Measurements from ENCODE around the gene COL12A1. TPM values are rescaled to one million over a fixed set of nuclear protein-coding genes. Genes with fewer than 3 reads are reported as not detected.

COL12A1 gene
- total and polyA plus RNA-seq, 5 donors from 2014 or later, result 0.37 TPM; not detected in 4

GRCh38 chr6:75235271-75235670 lies 29.4 kb upstream of the COL12A1 start:
- Mint-ChIP-seq H3K4me1 (peaks cover 10 to 17% (median 10%) of the 10 kb centered on the region in 4 donors), H3K4me3 (no peak overlapping the region), H3K27ac (no peak overlapping the region), H3K36me3 (peaks cover 19% of the 10 kb centered on the region), H3K27me3 (no peaks in the 10 kb centered on the region), H3K9me3 (no peaks in the 10 kb centered on the region)
- Histone ChIP-seq H3K4me3 (ENCODE audit: low read depth, low read length) (no peak overlapping the region), H3K4me1 (ENCODE audit: control insufficient read depth, insufficient read depth, low read length, poor library complexity, severe bottlenecking) (no peaks in the 10 kb centered on the region), H3K9me3 (ENCODE audit: control insufficient read depth in 2 of 2, low read length in 2 of 2) (no peaks in the 10 kb centered on the region), H3K27me3 (ENCODE audit: control insufficient read depth, insufficient read depth, low read length) (no peaks in the 10 kb centered on the region), H3K27ac (ENCODE audit: insufficient read depth, low read length, poor library complexity, severe bottlenecking) (no peak overlapping the region), H3K36me3 (ENCODE audit: control insufficient read depth, insufficient read depth, low read length) (peaks cover 31% of the 10 kb centered on the region)
- ATAC-seq (ENCODE audit: low read depth in 2 of 2), result no peak
- no peak for DNase-seq

DNA sequence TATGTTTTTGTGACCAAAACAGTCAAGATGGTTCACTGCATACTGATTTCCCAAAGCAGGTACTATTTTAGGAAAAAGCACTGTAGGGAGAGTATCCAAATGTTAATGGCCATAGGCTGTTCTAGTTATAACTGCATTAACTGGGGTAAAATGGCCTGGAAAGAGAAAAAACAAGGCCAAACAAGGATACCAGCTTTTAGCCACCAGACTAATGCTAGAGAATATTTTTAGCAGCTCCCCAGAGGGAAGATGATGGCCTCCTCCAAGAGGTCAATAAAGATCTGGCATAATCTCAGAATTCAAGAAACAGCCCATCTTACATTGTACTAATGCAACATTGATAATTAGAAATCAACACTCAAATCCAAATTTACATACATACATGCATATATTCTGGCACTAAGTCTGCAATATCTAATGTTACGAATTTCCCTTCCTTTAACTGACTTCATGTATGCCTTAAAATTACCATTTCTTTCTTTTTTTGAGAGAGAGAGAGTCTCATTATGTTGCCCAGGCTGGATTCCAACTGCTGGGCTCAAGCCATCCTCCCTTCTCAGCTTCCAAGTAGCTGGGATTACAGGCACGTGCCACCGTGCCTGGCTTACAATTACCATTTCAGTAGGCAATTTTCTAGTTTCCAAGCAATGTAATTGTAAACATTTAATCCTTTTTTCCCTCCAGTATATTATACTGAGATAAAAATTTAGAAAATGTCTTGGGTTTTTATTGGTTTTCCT lies 28.4 kb upstream of the COL12A1 start:
- no peak overlapping the region for H3K27ac Mint-ChIP-seq
- no peak overlapping the region for H3K4me3 ChIP-seq (ENCODE audit: low read depth, low read length)

DNA sequence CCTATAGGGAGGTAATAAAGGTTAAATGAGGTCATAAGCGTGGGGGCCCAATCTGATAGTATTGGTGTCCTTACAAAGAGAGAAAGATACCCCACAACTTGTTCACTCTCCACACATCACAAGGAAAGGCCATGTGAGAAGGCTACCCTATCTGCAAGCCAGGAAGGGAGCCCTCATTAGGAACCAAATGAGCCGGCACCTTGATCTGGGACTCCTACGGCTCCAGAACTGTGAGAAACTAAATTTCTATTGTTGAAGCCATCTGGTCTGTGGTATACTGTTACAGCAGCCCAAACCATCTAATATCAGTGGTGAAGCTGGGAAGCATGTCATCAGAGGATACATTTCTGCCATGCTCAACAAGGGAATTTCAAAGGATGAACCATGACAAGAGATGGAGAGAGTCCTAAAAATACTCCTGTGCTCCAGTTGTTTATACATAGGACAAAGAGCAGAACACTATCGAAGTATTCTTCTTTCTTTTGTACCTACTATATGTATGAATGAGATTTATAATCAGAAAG lies 27.3 kb upstream of the COL12A1 start:
- DNase-seq, result no peak
- Mint-ChIP-seq H3K4me3 (no peak overlapping the region), H3K27ac (no peak overlapping the region), H3K27me3 (no peaks in the 10 kb centered on the region), H3K9me3 (no peaks in the 10 kb centered on the region), H3K36me3 (peaks cover 4% of the 10 kb centered on the region), H3K4me1 (peaks cover 0 to 5% (median 1%) of the 10 kb centered on the region in 4 donors)
- Histone ChIP-seq H3K27me3 (ENCODE audit: control insufficient read depth, insufficient read depth, low read length) (no peaks in the 10 kb centered on the region), H3K4me3 (ENCODE audit: low read depth, low read length) (no peak overlapping the region), H3K27ac (ENCODE audit: insufficient read depth, low read length, poor library complexity, severe bottlenecking) (no peak overlapping the region), H3K36me3 (ENCODE audit: control insufficient read depth, insufficient read depth, low read length) (peaks cover 15% of the 10 kb centered on the region), H3K4me1 (ENCODE audit: control insufficient read depth, insufficient read depth, low read length, poor library complexity, severe bottlenecking) (no peaks in the 10 kb centered on the region), H3K9me3 (ENCODE audit: control insufficient read depth in 2 of 2, low read length in 2 of 2) (no peaks in the 10 kb centered on the region)
- no peak for ATAC-seq (ENCODE audit: low read depth in 2 of 2)

More for the DNA sequence above, 28.4 kb upstream of the COL12A1 start:
- peaks cover 10% of the 10 kb centered on the region for H3K36me3 Mint-ChIP-seq
- Histone ChIP-seq H3K36me3 (ENCODE audit: control insufficient read depth, insufficient read depth, low read length) (peaks cover 23% of the 10 kb centered on the region), H3K9me3 (ENCODE audit: control insufficient read depth in 2 of 2, low read length in 2 of 2) (no peaks in the 10 kb centered on the region), H3K27me3 (ENCODE audit: control insufficient read depth, insufficient read depth, low read length) (no peaks in the 10 kb centered on the region), H3K4me1 (ENCODE audit: control insufficient read depth, insufficient read depth, low read length, poor library complexity, severe bottlenecking) (no peaks in the 10 kb centered on the region), H3K27ac (ENCODE audit: insufficient read depth, low read length, poor library complexity, severe bottlenecking) (no peak overlapping the region)
- H3K27me3 Mint-ChIP-seq, result no peaks in the 10 kb centered on the region
- H3K4me1 Mint-ChIP-seq, result peaks cover under 1 to 7% (median 3%) of the 10 kb centered on the region in 4 donors
- DNase-seq, result no peak
- H3K9me3 Mint-ChIP-seq, result no peaks in the 10 kb centered on the region
- no peak for ATAC-seq (ENCODE audit: low read depth in 2 of 2)
- H3K4me3 Mint-ChIP-seq, result no peak overlapping the region

GRCh38 chr6:75230484-75231325 lies 24.9 kb upstream of the COL12A1 start:
- Histone ChIP-seq H3K27ac (ENCODE audit: insufficient read depth, low read length, poor library complexity, severe bottlenecking) (no peak overlapping the region), H3K4me1 (ENCODE audit: control insufficient read depth, insufficient read depth, low read length, poor library complexity, severe bottlenecking) (no peaks in the 10 kb centered on the region), H3K4me3 (ENCODE audit: low read depth, low read length) (no peak overlapping the region), H3K27me3 (ENCODE audit: control insufficient read depth, insufficient read depth, low read length) (no peaks in the 10 kb centered on the region), H3K36me3 (ENCODE audit: control insufficient read depth, insufficient read depth, low read length) (no peaks in the 10 kb centered on the region), H3K9me3 (ENCODE audit: control insufficient read depth in 2 of 2, low read length in 2 of 2) (no peaks in the 10 kb centered on the region)
- Mint-ChIP-seq H3K27ac (no peak overlapping the region), H3K36me3 (no peaks in the 10 kb centered on the region), H3K4me3 (no peak overlapping the region), H3K9me3 (no peaks in the 10 kb centered on the region), H3K27me3 (no peaks in the 10 kb centered on the region), H3K4me1 (peaks cover 0 to 2% (median 0%) of the 10 kb centered on the region in 4 donors)
- DNase-seq (no peak), ATAC-seq (ENCODE audit: low read depth in 2 of 2) (no peak)

- ATAC-seq (ENCODE audit: low read depth in 2 of 2), result no peak
Observed at GRCh38 chr6:75224303-75224926, 18.6 kb upstream of the COL12A1 start.

DNA sequence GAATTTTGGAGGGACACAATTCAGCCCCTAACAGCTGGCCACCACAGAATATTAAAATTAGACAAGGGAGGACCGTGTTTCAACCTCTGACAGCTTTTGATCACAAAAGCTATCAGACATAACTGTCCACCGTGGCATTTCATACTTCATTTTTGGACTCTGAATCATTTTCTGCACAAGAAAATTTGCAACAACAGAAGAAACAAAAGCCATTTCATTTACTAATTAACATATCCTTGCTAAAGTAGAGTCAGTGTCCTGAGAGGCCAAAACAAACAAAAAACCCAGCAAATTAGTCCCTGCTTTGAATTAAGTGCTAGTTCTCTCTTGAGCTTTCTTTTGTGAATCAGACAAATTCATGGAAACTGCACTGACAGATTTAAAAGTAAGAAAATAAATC lies 17.6 kb upstream of the COL12A1 start:
- no peaks in the 10 kb centered on the region for H3K9me3 Mint-ChIP-seq
- Histone ChIP-seq H3K36me3 (ENCODE audit: control insufficient read depth, insufficient read depth, low read length) (no peaks in the 10 kb centered on the region), H3K27ac (ENCODE audit: insufficient read depth, low read length, poor library complexity, severe bottlenecking) (no peak overlapping the region), H3K9me3 (ENCODE audit: control insufficient read depth in 2 of 2, low read length in 2 of 2) (no peaks in the 10 kb centered on the region), H3K4me1 (ENCODE audit: control insufficient read depth, insufficient read depth, low read length, poor library complexity, severe bottlenecking) (no peaks in the 10 kb centered on the region), H3K27me3 (ENCODE audit: control insufficient read depth, insufficient read depth, low read length) (peaks cover 17% of the 10 kb centered on the region), H3K4me3 (ENCODE audit: low read depth, low read length) (no peak overlapping the region)
- ATAC-seq (ENCODE audit: low read depth in 2 of 2), result no peak
- H3K27ac Mint-ChIP-seq, result no peak overlapping the region
- no peak overlapping the region for H3K4me3 Mint-ChIP-seq
- DNase-seq, result no peak
- H3K36me3 Mint-ChIP-seq, result no peaks in the 10 kb centered on the region
- peaks cover 27% of the 10 kb centered on the region for H3K27me3 Mint-ChIP-seq
- H3K4me1 Mint-ChIP-seq, result no peaks in the 10 kb centered on the region

More at GRCh38 chr6:75224303-75224926, 18.6 kb upstream of the COL12A1 start:
- Mint-ChIP-seq H3K9me3 (no peaks in the 10 kb centered on the region), H3K4me1 (no peaks in the 10 kb centered on the region), H3K4me3 (no peak overlapping the region), H3K27ac (no peak overlapping the region), H3K27me3 (peaks cover 26% of the 10 kb centered on the region), H3K36me3 (no peaks in the 10 kb centered on the region)
- H3K27ac ChIP-seq (ENCODE audit: insufficient read depth, low read length, poor library complexity, severe bottlenecking), result no peak overlapping the region
- H3K4me1 ChIP-seq (ENCODE audit: control insufficient read depth, insufficient read depth, low read length, poor library complexity, severe bottlenecking), result no peaks in the 10 kb centered on the region
- no peaks in the 10 kb centered on the region for H3K36me3 ChIP-seq (ENCODE audit: control insufficient read depth, insufficient read depth, low read length)
- H3K4me3 ChIP-seq (ENCODE audit: low read depth, low read length), result no peak overlapping the region
- peaks cover 14% of the 10 kb centered on the region for H3K27me3 ChIP-seq (ENCODE audit: control insufficient read depth, insufficient read depth, low read length)
- DNase-seq, result no peak
- no peaks in the 10 kb centered on the region for H3K9me3 ChIP-seq (ENCODE audit: control insufficient read depth in 2 of 2, low read length in 2 of 2)

DNA sequence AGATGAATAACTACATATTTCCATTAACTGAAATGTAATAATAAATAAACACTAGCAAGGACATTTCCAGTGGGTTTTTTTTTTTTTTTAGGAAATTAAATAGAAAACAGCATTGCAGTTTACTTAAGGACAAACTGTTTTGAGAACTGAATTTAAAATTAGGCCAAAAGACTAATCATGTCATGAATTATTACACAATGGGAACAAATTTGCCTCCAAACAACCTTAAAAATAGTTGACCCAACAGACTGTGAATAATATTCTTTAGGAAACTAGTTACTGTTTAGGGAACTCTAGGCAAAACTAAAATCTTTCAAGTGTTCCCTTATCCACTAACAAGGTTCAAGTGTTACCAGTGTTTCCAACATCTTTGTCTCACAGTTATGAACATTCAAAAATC lies 16.4 kb upstream of the COL12A1 start:
- ATAC-seq (ENCODE audit: low read depth in 2 of 2) (no peak), DNase-seq (no peak)
- H3K4me3 ChIP-seq (ENCODE audit: low read depth, low read length), result no peak overlapping the region
- H3K27ac ChIP-seq (ENCODE audit: insufficient read depth, low read length, poor library complexity, severe bottlenecking), result no peak overlapping the region
- no peaks in the 10 kb centered on the region for H3K36me3 ChIP-seq (ENCODE audit: control insufficient read depth, insufficient read depth, low read length)
- peaks cover 21% of the 10 kb centered on the region for H3K27me3 ChIP-seq (ENCODE audit: control insufficient read depth, insufficient read depth, low read length)
- H3K9me3 ChIP-seq (ENCODE audit: control insufficient read depth in 2 of 2, low read length in 2 of 2), result no peaks in the 10 kb centered on the region
- H3K9me3 Mint-ChIP-seq, result no peaks in the 10 kb centered on the region
- no peak overlapping the region for H3K4me3 Mint-ChIP-seq
- H3K4me1 ChIP-seq (ENCODE audit: control insufficient read depth, insufficient read depth, low read length, poor library complexity, severe bottlenecking), result no peaks in the 10 kb centered on the region
- no peaks in the 10 kb centered on the region for H3K36me3 Mint-ChIP-seq
- H3K27me3 Mint-ChIP-seq, result peaks cover 38% of the 10 kb centered on the region
- no peak overlapping the region for H3K27ac Mint-ChIP-seq
- no peaks in the 10 kb centered on the region for H3K4me1 Mint-ChIP-seq

Measured in CD4-positive, CD25-positive, alpha-beta regulatory T cell (primary cell).